GM19463 (cell line): ENCODE measurements around the gene NLK.
A peak's percentile ranks its signal among the peaks of the same experiment; 100 is the strongest.

ENCODE experiments used
- ATAC-seq: cut with Tn5 transposase; IDR thresholded peaks from one replicate; pipeline ENCODE4 v1.9.1; 2021; ENCODE audit warnings: mild to moderate bottlenecking, moderate library complexity; ENCODE audit not compliant: unreplicated experiment

NLK gene

DNA sequence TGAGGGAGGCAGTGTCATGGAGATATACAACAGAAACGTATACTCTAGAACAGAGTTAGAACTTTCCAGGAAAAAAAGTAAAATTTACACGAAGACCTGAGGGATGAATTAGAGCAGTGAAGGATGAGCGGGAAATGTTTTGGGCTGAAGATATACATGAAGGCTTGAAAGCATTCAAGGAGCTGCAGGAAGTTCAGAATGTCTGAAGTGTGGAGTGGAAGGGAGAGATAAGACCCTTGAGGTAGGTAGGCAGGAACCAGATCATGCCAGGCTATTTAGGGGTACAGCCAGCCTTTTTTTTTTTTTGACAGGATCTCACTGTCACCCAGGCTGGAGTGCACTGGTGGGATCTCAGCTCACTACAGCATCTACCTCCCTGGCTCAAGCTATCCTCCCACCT lies 3.2 kb upstream of the NLK start:
- no peak for ATAC-seq

DNA sequence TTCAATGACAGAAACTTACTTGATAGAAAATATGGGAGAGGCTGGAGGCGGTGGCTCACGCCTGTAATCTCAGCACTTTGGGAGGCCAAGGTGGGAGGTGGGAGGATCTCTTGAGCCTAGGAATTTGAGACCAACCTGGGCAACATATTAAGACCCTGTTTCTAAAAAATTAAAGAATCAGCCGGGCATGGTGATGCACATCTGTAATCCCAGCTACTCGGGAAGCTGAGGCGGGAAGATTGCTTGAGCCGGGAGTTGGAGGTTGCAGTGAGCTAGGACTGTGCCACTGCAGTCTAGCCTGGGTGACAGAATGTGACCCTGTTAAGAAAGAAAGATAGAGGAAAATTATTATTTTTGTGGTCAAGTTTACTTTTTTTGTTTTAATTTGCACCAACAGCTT lies 2.1 kb upstream of the NLK start:
- no peak for ATAC-seq

DNA sequence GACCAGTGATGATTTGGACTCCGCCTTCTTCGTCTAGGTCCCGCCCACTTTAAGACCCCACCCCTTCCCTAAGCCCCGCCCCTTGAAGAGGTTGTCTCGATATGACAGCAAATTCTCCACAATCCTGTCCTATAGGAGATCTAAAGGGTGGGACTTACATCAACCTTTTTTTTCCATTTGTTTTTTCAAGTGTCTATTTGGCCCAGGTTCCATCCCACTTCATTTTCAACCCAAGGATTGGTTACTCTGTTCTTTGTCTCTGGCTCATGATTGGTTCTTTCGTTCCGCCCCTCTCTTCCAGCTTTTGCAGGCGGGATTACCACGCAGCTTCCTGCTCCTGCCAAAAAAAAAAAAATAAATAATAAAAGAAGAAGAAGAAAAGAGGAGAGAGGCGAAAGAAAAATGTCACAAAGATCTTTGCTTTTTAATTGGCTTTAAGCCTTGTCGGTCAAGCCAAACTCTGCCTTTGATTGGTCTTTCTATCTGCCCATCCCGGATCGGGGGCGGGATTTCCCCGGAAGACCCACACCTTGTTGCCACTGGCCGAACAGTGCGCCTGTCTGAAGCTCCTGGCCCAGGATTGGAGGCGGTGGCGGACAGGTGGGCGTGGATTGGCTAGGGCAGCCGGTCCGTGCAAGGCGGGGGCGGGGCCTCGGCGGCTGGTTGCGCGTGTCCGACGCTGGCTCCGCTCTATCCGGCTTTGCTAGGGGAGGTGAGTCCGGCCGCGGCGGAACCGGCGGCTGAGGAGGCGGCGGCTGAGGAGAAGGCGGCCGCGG lies 1.2 kb upstream of the NLK start:
- peak; percentile 93 for ATAC-seq

DNA sequence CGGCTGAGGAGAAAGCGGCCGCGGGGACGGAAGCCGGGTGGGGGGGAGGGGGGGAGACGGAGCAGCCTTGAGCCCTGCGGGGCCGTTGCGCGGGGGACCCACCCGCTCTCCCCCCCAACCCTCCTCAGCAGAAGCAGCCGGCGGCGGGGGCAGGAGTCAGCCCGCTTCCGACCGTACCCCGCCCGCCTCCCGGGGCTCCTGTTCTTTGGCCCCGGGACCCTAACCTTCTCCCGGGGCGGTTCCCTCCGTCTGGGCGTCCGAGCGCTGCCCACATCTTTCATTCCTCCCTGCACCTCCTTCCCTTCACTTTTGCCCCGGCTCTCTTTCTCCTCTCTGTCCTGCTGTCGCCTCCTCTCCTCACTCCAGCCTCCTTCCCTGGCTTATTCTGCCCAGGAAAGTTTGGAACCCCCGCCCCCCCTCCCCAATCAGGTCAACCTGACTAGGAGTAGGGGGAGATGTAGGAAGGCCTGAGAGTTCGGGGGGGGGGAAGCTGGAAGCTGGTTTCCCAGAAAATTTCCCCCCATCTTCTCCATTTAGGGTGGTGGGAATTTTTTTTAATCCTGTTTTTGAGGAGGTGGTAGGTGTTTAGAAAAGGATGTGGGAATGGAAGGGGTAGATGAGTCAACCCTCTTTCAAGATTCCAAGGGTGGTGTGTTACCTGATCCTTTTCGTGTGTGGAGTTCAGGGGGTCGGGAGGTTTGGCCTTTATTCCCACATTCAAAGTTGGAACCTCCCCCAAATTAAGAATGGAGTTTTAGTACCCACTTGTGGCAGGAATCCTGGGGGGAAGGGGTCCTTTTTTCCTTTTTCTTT lies 427 bp upstream of the NLK start:
- ATAC-seq: peak; percentile 14

DNA sequence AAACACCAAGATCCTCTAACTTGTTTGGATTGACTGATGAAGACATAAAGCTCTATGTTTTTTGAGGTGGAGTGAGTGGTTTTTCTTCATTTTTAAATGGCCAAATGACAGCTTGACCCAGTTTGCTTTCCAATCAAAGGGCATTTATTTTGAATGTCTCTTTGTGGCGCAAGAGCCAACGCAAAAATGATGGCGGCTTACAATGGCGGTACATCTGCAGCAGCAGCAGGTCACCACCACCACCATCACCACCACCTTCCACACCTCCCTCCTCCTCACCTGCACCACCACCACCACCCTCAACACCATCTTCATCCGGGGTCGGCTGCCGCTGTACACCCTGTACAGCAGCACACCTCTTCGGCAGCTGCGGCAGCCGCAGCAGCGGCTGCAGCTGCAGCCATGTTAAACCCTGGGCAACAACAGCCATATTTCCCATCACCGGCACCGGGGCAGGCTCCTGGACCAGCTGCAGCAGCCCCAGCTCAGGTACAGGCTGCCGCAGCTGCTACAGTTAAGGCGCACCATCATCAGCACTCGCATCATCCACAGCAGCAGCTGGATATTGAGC lies 329 bp downstream of the NLK start:
- ATAC-seq: no peak

DNA sequence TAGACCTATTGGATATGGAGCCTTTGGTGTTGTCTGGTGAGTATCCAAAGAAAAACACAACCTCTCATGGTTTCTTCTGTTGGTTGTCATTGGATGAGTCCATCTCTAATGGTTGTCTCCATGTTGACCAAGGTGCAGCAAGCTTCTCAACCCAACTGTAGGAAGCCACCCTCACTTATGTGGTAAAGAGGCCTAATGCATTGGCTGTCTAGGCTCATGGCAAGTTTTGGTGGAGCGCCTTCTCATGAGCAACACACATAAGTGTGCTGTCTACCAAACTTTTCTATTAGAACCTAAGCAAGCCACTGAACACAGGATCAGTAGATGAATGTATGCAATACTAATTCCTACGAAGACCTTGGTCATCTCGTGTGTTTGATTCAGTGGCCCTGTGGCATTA lies 819 bp downstream of the NLK start:
- no peak for ATAC-seq

DNA sequence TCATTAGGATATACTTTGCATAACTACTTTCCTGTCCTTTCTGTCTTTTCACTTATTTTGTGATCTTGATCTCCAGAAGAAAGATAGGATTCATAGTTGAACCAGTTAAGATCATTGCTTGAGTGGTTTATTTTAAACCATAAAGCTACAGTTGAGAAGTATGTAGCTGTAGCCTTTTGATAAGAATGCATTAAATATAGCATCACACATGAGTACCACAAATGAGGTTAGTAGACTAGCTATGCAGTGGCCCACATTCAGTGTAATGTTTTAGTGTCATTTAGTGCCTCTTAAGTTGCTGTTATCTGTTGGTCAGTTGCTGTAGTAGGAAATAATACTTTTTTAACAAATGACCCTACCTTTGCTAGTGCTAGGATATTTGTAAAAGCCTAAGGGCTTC lies 1.3 kb downstream of the NLK start:
- no peak for ATAC-seq

DNA sequence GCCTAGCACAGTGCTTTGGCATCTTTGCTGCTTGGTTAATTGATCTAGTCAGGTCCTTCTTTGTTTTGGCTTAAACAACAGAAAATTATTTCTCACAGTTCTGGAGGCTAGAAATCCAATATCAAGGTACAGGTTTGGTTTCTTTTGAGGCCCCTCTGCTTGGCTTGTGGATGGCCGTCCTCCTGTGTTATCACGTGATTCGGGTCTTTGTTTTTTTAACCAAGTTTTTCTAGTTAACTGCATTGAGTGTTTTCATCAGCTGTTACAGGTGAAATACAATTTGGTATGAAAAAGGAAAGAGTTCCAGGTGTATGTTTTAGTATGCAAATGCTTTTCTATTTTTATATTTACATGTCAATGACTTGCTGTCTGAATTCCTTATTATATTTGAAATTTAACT lies 2.8 kb downstream of the NLK start:
- ATAC-seq: no peak

DNA sequence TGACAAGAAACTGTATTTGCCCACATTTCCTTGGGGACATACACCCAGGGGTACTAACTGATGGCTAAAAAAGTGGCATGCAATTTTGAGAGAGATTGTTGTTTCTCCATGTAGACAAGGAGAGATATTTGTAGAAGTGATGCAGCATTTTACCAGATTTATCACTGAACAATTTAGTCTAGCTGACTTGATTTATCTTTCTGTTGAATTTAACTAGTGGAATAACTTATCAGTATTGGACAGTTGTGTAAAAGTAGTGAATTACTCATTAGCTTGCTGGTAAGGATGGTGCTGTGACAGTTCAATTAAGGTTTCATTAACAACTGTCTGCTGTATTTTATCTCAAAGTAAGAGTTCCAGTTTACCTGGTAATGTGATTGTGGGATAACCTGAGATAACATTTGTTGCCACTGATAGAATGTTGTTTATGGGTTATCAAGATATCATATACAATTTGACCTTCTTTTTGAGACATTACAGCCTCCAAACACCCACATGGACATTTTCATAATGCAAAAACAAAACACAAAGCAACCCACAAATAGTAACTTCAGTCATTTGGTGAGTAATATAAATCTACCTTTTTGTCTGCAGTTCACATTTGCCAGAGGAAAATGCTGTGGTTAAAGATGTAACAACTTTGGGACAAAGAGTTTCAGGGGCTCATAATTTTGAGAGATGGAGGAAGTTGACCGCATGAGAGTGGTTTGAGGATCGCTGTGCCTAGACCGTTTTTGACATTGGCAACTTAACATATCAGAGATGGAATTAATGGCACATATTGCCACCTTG lies 3.8 kb downstream of the NLK start:
- no peak for ATAC-seq

DNA sequence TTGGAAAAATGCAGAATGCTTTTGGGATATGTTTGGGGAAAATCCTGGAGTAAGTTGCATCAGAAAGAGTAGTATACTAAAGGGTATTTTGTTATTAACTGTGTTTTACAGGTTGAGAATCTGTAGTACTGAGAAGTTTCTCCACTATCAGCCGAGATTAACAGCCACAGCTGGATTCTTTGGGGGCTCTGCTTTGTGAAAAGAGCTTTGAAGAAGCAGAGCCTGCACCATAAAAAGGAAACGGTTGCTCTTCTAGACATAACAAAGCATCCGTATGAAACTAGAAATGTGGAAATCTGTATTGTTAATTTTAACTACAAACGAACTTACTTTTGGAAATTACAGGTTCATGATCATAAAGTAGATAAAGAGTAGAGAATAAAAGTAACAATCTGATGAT lies 5.3 kb downstream of the NLK start:
- no peak for ATAC-seq

DNA sequence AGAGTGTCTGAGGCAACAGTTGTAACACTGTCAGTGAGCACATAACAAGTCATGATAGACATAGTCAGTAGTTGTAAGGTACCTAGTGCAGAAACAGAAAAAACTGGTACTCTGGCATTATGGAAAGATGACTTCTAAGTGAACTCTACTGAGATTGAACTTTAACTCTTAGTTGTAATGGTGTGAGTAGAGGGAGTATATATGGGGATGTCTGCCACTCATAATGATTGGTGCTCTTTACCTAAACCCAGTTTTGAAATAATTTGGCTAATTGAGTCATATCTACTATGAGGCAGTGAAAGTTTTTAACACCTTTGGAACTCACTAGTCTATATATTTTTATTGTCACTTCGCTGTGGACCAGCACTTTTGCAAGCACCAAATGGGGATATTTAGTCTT lies 6.6 kb downstream of the NLK start:
- ATAC-seq: no peak

DNA sequence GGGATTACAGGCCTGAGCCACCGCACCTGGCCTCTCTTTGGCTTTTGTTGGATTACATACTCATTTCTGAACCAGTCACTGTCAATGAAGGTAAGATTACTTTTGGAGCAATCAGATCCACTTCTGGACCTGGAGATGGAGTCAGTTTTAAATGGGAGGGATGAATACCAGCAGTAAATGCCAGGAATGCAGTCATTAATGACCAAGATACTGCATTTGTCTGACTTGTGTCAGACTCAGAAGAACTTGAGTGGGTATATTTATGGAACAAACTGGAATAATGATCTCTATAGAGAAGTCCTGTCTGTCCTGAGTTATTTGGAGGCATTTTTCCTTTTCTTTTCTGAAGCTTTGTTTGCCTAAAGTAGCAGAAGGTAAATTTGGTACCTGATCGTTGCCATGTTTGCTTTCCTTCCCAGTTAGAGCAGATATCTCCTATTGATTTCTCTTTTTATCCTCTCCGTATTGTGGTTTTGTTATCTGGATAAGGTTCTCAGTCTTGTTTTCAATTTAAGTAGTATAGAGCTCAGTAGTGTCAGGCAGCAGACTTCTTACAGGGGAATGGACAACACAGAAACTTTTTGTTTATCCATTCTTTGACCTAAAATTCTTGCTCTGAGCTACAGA lies 10.7 kb downstream of the NLK start:
- no peak for ATAC-seq

DNA sequence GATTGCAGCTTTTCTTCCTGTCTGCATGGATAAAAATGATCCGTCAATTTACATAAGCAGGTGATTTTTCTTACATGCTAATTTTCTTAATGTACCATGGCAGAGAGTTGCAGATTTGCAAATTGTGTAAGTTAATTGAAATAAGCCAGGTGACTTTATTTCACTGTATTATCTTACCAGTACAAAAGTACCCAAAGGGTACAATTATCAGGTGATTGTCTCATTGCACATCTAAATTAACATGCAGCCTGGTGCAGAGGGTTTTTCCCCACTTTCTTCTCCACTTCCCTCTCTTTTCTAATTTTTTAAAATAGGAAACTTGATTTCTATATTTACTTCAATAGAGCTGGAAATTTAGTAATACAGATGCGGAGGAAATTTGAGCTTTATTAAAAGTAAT lies 11.2 kb downstream of the NLK start:
- ATAC-seq: no peak

DNA sequence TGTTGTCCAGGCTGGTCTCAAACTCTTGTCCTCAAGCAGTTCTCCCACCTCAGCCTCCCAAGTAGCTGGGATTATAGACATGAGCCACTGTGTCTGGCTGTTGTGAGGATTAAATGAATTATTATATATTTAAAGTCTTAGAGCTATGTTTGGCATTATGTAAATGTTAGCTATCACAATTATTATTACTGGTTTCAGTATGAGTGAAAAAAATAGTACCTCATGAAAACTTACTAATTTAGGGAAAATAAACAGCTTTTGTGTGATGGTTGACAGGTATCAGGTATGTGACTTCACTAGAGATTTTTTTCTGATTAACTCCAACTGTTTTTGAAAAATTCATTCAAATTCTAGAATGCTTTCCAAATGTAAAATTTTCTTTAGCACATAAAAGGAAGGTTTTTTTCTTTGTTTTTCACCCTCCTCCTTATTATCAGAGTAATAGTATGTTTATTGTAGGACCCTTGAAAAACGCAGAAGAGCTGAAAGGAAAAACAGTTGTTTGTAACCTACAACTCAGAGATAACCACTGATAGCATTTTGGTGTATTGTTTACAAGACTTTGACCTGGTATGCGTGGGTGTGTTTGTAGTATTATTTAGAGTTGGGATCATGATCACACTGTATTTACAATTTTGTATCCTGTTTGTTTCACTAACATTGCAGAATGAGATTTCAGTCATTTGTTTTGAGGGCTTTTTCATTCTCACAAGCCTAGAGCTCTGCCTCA lies 13.2 kb downstream of the NLK start:
- no peak for ATAC-seq

DNA sequence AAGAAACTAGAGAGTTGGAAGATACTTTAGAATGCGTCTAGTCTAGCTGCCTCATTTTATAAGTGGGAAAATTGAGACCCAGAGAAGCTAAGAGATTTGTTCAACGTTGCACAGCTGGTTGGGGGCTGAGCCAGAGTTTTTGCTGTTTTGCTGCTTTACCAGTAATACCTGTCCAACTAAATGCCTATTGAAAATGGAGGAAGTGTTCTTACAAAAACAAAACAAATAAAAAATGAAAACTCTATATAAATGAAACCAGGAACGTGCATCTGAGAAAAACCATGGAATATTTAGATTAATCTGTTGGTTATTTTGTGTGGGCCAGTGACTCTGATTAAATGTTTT lies 13.8 kb downstream of the NLK start:
- no peak for ATAC-seq

DNA sequence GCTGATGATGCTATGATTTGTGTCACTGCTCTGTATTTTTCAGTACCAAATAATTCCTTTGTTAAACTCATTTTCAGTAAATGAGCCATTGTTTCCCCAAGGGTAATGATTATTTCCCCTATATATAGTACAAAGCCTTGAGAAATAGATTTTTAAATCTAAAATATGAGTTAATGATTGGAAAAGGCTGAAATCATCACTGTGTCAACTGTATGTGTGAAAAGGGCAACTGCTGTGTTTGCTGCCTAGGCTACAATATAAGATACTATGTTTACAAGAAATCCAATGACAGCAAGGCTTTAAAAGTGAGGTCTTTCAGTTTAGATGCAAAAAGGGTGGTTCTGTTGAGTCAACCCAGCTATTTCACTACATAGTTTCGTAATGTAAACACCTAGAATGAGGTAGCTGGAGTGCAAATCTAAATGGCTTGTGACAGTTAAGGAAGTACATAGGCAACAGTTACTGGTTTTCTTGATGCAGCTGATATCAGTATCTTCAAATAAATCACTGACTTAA lies 15.3 kb downstream of the NLK start:
- ATAC-seq: peak; percentile 86

DNA sequence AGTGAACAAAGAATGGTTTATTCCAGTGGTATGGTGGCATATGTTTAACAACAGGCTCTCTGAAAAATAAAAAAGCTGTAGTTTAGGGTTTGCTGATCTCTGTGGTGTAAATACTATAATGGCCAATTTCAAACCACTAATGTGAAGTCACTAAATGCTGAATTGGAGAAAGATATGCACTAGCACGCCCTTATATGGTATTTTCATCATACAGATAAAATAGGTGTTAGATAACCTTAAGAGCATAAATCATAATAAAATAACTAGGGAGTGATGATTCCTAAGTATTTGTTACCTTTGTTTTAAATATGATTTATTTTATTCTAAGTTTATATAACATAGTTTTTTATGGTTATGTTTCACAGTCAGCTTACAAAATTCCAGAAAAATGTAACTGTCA lies 17.2 kb downstream of the NLK start:
- ATAC-seq: no peak

DNA sequence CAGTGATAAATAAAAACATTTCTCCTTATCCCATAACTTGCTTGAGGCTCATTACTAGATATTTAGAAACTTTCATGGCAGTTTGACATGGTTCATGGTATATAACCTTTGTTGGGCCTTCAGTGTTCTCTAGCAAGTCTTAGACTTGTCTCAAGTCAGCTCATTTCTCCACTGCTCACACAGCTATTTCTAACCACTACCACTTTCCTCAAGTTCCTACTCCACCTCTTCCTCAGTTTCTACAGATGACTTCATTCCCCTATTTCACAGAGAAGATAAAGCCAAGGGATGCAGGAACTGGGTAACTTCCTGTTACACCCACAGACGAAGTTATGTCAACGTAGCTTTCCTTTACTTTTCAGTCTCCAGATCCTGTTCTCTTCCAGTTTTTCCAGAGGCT lies 23.2 kb downstream of the NLK start:
- no peak for ATAC-seq

DNA sequence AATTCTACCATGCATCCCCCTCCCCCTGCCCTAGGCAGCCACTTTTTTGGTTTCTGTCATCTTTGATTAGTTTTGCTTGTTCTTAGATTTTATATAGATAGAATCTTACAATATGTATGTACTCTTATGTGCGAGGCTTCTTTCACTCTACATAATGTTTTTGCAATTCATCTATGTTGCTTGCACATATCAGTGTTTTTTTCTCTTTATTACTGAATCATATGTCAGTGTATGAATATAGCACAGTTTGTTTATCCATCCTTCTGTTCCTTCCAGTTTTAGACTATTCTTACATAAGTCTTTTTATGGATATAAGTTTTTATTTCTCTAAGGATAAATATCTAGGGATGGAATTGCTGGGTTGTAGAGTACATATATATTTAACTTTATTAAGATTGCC lies 26.6 kb downstream of the NLK start:
- no peak for ATAC-seq

DNA sequence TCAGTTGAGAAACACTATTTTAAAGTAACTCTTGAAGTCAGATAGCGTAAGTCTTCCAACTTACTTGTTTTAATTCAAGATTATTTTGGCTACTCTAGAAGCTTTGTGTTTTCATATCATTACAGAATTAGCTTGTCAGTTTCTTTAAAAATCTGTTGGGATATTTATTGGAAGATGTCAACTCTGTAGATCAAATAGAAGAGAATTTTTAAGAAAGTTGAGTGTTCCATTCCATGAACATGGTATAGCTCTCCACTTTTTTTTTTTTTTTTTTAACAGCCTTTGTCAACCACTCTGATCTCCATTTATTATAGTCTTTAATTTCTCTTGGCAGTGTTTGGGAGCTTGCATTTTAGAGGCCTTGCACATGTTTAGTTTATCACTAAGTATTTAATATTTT lies 28.7 kb downstream of the NLK start:
- ATAC-seq: no peak
